Measurements from ENCODE around the gene PPP1R26.

DNA sequence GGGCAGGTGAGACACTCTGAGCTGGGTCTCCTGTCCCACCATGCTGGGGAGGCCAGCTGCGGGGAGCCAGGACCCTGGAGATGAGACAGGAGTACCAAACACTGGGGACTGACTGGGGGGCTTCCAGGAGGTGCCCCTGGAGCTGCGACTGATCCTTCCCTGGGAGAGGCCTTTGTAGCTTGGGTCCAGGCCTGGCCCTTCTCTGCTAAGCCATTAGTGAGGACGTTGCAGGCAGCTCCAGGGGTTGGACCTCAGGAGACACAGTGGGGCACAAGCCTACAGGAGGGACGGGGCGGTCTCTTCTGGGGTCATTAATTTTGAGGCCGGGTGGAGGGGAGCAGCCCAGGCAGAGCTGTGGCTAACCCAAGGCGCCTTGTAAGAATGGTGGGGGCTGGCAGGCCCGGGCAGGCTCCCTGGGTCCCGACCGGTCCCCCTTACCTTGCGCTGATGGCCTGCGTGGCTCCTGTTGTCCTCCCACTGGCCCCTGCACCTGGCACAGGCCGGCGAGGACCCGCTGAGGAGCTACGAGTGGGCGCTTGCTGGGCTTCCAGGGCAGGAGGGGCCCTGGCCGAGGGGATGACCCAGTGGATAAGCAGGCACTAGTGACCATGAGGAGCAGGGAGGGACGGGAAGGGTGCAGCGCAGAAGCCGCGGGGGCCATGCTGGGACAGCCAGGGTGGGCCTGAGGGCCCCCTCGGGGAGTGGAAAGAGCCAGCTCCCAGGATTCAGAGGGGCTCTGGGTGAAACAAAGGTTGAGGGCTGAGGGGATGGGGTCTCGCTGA, 26.0 kb downstream of the PPP1R26 start:
- TF ChIP-seq NANOG (IDR thresholded peaks at IDR 0.05; ENCODE audit: insufficient read depth, low read depth, low read length, poor library complexity, severe bottlenecking) (no peak), MAFK (IDR thresholded peaks at IDR 0.05; ENCODE audit: low read depth, low read length) (no peak), RFX5 (IDR thresholded peaks at IDR 0.05; ENCODE audit: borderline replicate concordance, low read depth, low read length) (no peak), HDAC6 (IDR thresholded peaks at IDR 0.05; ENCODE audit: low read depth, low read length) (no peak)
- TF ChIP-seq, protein P1, sequence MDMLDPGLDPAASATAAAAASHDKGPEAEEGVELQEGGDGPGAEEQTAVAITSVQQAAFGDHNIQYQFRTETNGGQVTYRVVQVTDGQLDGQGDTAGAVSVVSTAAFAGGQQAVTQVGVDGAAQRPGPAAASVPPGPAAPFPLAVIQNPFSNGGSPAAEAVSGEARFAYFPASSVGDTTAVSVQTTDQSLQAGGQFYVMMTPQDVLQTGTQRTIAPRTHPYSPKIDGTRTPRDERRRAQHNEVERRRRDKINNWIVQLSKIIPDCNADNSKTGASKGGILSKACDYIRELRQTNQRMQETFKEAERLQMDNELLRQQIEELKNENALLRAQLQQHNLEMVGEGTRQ (IDR thresholded peaks at IDR 0.05; ENCODE audit: low read length): no peak
- TF ChIP-seq, protein P2, sequence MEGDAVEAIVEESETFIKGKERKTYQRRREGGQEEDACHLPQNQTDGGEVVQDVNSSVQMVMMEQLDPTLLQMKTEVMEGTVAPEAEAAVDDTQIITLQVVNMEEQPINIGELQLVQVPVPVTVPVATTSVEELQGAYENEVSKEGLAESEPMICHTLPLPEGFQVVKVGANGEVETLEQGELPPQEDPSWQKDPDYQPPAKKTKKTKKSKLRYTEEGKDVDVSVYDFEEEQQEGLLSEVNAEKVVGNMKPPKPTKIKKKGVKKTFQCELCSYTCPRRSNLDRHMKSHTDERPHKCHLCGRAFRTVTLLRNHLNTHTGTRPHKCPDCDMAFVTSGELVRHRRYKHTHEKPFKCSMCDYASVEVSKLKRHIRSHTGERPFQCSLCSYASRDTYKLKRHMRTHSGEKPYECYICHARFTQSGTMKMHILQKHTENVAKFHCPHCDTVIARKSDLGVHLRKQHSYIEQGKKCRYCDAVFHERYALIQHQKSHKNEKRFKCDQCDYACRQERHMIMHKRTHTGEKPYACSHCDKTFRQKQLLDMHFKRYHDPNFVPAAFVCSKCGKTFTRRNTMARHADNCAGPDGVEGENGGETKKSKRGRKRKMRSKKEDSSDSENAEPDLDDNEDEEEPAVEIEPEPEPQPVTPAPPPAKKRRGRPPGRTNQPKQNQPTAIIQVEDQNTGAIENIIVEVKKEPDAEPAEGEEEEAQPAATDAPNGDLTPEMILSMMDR (IDR thresholded peaks at IDR 0.05; ENCODE audit: control extremely low read depth in 1 of 3, insufficient read depth in 1 of 3, low read depth in 1 of 3, low read length in 3 of 3): no peak
- TF ChIP-seq, protein P3, sequence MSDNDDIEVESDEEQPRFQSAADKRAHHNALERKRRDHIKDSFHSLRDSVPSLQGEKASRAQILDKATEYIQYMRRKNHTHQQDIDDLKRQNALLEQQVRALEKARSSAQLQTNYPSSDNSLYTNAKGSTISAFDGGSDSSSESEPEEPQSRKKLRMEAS (IDR thresholded peaks at IDR 0.05): no peak
